GM08714 (cell line): ENCODE data around the gene WDR18.
A peak's percentile ranks its signal among the peaks of the same experiment; 100 is the strongest.

Source experiments
- H3K4me3 ChIP-seq: fragments of 200-500 bp; sonication (Bioruptor generic); 2 replicates; pipeline ENCODE4 v1.5.1; 2014; ENCODE audit warnings: mild to moderate bottlenecking, low read length, inconsistent platforms
- ZNF274 ChIP-seq: IDR thresholded peaks from 2 replicates; pipeline ENCODE4 v1.6.1; 2012; ENCODE audit warnings: mild to moderate bottlenecking, low read depth, low read length

Gene WDR18

DNA sequence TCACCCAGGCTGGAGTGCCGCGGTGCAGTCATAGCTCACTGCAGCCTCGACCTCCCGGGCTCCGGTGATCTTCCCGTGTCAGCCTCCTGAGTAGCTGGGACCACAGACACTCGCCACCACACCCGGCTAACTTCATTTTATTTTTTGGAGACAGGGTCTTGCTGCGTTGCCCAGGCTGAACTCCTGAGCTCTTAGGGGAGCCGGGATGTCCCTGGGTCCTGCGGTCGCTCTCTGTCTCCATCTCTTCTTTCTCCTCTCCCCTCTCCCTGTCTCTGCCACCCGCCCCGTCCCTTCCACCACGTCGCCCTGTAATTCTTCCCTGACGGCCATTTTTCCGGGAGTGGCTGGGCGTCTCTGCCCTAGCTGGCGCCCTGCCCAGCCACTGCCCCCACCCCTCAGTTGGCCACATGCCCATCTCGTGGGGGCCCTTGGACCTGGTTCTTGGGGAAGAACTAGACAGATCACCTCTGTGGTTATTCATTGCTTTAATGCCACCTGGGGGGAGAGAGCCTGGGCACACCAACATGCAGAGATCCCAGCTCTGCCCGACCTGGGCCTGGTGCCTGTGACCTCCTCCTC is 39.4 kb upstream of the WDR18 start:
- no peak overlapping the region for H3K4me3 ChIP-seq
- no peak for TF ChIP-seq ZNF274

DNA sequence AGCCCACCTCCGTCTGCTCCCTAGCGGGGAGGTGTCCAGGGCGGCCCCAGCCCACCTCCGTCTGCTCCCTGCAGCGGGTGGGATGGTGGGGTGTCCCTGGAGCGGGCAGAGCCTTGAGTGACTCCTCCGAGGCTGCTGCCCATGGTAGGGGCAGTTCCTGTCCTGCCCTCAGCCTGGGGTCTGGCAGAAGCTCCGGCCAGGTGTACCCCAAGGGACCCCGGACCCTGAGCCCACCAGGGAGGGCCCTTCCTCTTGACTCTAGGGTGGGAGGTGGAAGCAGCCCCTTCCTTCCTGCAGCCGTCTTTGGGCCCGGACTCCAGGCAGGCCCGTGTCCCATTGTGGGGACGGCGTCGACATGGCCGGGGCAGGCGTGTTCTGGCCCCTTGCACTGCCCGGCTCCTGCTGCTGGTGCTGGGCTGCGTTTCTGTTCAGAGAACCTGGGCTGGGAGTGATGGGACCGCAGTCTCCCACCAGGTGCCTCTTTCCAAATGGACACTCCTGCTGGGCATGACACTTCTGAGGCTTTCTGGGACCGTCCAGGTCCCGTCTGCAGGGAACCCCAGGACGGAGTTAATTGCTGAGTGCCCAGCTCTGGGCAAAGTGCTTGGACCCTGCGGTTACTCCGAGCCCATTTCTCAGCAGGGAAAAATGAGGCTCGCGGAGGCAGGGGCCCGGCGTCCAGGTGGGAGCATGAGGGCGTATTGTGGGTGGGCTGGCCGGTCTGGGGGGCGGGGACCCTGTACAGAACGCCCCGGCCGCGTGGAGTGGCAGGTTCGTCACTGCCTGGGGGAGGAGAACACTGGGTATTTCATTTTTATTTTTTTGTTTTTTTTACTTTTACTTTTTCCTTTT is 38.5 kb upstream of the WDR18 start:
- H3K4me3 ChIP-seq, result no peak overlapping the region
- TF ChIP-seq ZNF274, result no peak

DNA sequence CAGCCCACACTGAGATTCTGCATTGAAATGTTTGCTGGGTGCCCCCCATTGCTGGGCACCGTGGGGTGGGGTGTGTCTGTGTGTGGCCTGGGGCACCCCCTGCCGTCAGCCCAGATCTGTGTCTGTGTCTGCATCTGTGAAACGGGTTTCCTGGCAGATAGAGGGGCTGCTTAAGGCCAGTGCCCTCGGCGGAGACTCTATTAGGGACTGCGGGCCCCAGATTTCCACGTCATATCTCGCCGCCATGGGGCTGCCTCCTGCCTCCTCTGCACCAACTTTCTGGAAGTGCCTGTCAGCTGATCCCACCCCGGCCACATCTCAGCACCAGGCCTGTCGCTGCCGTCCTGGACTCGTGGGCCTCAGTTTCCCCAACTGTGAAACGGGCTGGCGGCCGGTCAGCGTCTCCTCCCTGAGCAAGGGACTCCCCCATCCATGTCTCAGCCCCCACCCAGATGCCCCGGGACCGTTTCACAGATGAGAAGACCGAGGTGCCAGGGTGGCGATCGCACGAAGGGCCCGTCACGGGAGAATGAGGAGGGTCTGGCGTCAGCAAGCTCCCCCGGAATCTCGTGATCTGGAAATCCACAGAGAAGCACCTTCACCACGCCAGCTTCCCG is 36.9 kb upstream of the WDR18 start:
- no peak for TF ChIP-seq ZNF274
- no peak overlapping the region; the same call in 1 of the 2 replicates for H3K4me3 ChIP-seq

DNA sequence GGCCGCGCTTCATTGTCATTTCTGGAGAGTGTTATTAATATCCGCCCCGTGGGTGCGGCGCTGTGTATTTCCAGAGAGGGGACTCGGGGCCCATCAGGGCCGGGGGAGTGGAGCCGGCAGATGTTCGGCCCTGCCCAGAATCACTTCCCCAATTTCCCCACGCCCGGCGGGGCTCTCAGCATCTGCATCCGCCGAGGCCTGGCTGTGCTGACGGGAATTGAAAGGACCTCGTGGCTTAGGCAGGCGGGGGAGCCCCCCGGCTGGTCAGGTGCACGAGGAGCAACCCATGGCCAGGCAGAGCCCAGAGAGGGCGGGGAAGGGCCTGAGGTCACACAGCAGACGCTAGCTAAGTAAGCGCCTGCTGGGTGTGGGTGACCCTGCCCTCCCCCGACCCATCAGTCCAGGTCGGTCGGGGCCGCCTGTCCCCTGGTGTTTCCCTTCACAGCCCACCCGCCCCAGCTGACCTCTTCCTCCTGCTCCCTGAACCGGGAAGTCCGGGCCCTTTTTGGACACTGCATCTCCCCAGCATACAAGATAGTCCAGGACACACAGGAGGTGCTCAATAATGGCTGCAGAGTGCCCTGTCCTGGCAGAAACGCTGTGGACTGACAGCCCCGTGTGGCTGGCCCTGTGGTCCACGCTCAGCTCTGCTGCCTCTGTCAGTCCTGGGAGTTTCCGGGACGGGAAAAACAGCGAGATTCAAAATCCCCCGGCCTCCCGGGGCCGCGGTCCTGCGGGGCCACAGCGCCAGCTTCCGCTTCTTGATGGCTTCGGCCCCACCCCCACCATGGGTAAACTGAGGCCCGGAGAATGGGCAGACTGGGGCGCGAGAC is 36.2 kb upstream of the WDR18 start:
- no peak for TF ChIP-seq ZNF274
- H3K4me3 ChIP-seq, result no peak overlapping the region; the same call in 1 of the 2 replicates

DNA sequence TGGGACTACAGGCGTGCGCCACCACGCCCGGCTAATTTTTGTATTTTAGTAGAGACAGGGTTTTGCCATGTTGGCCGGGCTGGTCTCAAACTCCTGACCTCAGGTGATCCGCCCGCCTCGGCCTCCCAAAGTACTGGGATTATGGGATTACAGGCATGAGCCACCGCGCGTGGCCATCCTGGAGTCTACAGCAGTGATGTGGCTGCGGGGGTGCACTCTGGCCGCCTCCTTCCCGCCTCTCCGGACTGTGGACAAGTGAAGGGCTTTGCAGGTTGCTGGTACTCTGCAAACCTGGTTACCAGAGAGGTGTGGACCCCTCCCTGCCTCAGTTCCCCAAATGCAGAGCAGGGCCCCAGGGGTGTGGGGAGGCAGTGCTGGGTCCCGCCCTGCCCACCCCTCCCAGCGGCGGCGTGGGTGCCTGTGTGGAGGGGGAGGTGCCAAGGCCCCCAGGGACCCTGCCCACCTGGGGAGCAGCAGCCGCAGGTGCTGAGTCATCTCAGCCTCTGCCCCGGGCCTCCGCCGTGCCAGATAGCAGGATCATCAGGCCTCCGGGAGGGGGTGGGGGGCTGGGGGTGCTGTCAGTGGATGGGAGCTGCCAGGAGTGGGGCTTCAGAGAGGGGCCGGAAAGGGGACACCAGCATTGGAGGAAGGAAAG is 35.2 kb upstream of the WDR18 start:
- no peak overlapping the region for H3K4me3 ChIP-seq
- no peak for TF ChIP-seq ZNF274

DNA sequence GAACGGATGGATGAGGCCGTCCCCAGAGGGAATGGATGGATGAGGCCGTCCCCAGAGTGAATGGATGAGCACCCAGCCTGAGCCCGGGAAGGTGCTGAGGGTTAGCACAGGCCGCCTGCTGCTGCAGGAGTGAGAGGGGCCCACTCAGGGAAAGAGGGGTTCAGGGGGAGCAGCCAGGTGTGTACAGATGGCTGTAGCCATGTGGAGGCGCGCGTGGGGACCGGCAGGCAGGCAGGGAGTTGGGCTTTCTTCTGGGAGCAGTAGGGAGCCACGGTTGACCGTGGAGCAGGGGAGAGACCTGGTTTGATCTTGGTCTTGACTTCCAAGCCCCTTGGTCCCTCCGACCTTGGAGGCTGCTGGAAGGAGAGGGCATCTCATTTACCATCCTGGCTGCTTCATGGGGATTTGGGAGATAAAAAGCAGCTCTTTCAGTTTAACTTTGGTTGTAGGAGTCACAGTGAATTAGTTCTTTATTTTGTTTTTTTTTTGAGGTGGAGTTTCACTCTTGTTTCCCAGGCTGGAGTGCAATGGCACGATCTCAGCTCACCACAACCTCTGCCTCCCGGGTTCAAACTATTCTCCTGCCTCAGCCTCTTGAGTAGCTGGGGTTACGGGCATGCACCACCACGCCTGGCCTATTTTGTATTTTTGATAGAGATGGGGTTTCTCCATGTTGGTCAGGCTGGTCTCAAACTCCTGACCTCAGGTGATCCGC is 33.6 kb upstream of the WDR18 start:
- H3K4me3 ChIP-seq, result no peak overlapping the region
- TF ChIP-seq ZNF274, result no peak

DNA sequence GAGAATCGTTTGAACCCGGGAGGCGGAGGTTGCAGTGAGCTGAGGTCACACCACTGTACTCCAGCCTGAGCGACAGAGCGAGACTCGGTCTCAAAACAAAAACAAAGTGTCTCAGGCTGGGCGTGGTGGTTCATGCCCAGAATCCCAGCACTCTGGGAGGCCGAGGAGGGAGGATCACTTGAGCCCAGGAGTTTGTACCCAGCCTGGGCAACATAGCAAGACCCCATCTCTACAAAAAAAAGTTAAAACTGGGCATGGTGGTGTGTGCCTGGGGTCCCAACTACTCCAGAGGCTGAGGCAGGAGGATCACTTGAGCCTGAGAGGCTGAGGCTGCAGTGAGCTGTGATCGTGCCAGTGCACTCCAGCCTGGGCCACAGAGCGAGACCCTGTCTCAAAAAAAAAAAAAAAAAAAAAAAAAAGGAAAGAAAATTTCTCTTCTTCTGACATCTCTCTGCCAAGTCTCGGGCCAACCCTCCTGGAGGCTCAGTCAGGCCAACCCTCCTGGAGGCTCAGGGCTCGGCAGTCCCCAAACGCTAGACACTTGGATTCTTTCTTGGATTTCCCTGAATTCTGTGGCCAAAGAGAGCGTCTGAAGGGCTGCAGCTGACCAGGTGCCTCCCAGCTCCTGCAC is 32.0 kb upstream of the WDR18 start:
- H3K4me3 ChIP-seq, result no peak overlapping the region; the same call in 1 of the 2 replicates
- TF ChIP-seq ZNF274, result no peak

DNA sequence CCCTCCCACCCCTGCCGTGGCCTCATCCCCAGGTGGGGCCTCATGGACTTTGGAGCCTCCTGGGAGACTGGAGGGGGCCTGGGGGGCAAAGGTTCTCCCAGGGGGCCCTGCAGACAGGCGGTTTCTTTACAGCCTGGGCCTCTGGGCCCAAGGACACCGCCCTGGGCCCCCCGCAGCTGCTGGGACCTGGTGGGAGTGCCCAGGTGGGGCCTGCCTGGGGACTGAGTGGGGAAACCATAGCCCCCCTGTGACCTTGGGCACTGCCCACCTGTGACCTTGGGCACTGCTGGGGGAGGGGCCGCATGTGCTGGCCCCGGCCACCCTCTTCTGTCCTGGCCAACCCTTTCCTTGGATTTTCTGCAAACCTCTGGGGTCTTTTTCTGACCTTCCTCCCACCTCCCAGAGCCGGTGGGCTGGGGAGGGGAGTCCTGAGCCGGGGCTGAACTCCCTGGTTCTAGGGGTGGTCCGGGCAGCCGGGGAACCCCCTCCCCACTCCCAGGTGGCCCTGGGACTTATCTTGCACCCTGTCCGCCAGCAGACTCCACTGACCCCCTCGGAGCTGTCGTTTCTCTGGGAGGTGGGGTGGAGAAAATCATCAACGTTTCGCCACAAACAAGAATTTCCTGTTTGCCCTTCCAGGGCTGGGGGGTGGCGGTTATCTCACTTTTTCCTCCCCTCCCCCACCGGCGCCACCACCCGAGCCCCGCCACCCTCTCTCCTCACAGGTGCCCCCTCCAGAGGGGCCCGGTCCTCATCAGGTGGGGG is 31.3 kb upstream of the WDR18 start:
- no peak for TF ChIP-seq ZNF274
- H3K4me3 ChIP-seq, result peak overlapping the region; percentile 3; the same call in 1 of the 2 replicates

DNA sequence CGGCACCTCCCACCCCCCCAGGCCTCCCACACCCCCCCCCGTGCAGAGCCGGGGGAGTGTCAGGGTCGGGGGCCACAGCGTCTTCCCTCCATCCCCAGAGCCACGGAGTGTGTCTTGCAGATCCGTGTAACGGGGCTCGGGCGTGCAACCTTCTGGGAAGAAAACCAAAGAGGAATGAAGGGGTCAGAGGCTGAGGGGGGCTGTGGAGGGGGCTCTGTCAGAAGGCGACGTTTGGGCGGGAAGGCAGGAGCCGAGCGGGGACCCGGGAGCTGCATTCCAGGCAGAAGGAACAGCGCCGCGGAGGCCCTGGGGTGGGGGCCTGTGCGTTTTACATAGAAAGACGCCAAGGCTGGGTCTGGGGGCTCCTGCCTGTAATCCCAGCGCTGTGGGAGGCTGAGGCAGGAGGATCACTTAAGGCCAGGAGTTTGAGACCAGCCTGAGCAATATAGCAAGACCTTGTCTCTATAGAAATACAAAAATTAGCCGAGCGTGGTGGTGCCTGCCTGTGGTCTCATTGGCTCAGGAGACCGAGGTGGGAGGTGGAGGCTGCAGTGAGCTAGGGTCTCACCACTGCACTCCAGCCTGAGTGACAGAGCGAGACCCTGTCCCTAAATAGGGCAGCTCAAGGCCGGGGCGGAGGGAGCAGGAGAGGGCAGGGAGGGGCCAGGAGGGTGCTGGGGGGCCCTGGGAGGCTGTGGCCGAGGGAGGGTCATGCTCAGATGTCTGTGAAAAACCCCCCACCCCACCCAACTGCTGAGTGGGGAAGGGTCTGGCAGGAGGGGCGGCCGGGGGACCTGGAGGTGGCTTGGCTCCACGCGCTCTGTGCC is 30.5 kb upstream of the WDR18 start:
- H3K4me3 ChIP-seq, result no peak overlapping the region
- no peak for TF ChIP-seq ZNF274

DNA sequence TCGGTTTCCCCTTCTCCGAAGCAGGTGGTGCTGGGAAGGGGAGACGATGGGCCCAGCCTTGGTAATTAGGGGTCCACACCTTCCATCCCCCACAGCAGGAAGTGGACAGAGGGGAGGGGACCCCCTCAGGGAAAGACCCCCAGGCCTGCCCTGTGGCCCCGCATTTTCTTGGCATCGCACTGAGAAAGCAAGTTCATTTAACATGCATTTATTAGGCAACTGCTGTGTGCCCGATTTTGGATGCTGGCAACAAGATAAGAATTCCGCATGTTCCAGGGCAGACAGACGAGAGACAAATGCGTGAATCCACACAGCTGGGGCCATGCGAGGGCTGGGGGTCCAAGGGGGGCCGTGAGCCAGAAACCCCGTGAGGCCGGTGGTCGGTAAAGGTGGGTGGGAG is 29.9 kb upstream of the WDR18 start:
- no peak overlapping the region for H3K4me3 ChIP-seq
- TF ChIP-seq ZNF274, result no peak

DNA sequence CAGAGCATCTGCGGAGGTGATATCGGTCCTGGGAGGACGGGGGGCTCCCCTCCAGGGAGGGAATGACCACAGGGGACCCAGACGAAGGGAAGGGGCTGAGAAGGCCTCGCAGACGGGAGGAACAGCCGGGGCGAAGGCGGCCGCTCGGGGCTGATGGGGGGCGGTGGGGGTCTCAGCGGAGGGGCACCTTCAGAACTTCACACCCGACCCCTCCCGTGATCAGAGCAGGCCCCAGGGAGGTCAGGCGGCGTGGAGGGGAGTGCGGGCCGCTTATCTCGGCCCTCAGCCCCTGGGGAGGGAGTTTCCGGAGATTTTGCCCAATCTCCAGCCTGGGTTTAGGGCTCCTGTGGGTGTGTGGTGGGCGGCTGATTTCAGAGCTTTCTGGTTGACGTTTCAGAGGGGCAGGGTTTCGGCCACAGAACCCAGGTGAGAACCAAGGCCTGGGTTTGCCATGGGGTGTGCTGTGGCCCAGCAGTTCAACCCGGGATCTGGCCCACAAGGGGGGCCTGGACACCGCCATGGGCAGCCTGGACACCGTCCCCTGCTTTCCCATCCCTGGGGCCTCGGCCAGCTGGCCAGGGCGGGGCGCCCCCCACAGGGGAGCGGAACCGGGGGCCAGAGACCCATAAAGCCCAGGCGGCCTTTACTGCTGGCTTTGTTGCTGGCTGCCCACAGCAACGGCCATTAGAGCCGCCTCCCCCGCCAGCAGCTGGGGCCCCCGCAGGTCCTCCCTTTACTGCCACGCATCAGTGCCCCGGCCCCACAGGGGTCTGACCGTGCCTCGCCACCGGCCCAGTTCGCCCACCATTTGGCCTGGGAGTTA is 29.3 kb upstream of the WDR18 start:
- no peak overlapping the region for H3K4me3 ChIP-seq

More for the DNA sequence above, 29.3 kb upstream of the WDR18 start:
- no peak for TF ChIP-seq ZNF274
